Neural cell (in vitro differentiated cells): ENCODE results near the gene RPL22.

Experiments
- EP300 ChIP-seq: fragments of 450-650 bp; conservative IDR thresholded peaks from 2 replicates; pipeline ENCODE4 v1.6.1; 2014; ENCODE audit warnings: antibody characterized with exemption, mild to moderate bottlenecking, moderate library complexity; ENCODE audit not compliant: poor library complexity, severe bottlenecking
- EZH2 ChIP-seq: fragments of 200-600, 300-800 bp; shearing (Covaris generic), sonication (generic); IDR thresholded peaks from 2 replicates; pipeline ENCODE4 v1.6.1; 2014; ENCODE audit warnings: antibody characterized with exemption, low read length, borderline replicate concordance, mild to moderate bottlenecking; ENCODE audit not compliant: insufficient read depth, poor library complexity, severe bottlenecking
- POLR2AphosphoS5 ChIP-seq: IDR thresholded peaks from 2 replicates; pipeline ENCODE4 v1.6.1; 2012
- RAD21 ChIP-seq: fragments of 450-650 bp; conservative IDR thresholded peaks from 2 replicates; pipeline ENCODE4 v1.6.1; 2014; ENCODE audit warnings: antibody characterized with exemption, mild to moderate bottlenecking, moderate library complexity
- TF ChIP-seq, protein P1 (sequence below): fragments of 450-650 bp; IDR thresholded peaks from 2 replicates; pipeline ENCODE4 v1.5.1; 2014; ENCODE audit warnings: antibody characterized with exemption, mild to moderate bottlenecking, moderate library complexity; ENCODE audit not compliant: poor library complexity, severe bottlenecking
- TF ChIP-seq, protein P2 (sequence below): IDR thresholded peaks from 2 replicates; pipeline ENCODE4 v1.6.1; 2012; ENCODE audit warnings: borderline replicate concordance

DNA sequence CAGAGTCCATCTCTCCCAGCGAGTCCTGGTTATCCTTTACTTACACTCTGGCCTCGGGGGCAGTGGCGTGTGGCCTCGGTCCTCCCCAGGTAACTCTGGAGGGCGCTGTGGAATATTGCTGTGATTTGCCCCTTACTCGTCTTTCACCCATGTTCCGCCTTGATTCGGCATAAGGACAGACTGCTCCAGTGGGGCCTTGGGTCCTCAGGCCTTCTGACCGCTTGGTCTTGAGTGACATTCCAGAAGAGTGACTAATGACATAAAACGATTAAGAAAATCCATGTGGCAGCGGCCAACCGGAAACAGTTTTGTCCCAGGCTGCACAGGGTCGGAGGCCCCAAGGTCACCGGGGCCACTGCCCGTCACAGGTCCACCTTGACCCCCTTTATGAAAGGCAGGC lies 25.3 kb upstream of the RPL22 start:
- TF ChIP-seq RAD21 (no peak), EP300 (no peak), EZH2 (no peak), POLR2AphosphoS5 (no peak)
- TF ChIP-seq, protein P1, sequence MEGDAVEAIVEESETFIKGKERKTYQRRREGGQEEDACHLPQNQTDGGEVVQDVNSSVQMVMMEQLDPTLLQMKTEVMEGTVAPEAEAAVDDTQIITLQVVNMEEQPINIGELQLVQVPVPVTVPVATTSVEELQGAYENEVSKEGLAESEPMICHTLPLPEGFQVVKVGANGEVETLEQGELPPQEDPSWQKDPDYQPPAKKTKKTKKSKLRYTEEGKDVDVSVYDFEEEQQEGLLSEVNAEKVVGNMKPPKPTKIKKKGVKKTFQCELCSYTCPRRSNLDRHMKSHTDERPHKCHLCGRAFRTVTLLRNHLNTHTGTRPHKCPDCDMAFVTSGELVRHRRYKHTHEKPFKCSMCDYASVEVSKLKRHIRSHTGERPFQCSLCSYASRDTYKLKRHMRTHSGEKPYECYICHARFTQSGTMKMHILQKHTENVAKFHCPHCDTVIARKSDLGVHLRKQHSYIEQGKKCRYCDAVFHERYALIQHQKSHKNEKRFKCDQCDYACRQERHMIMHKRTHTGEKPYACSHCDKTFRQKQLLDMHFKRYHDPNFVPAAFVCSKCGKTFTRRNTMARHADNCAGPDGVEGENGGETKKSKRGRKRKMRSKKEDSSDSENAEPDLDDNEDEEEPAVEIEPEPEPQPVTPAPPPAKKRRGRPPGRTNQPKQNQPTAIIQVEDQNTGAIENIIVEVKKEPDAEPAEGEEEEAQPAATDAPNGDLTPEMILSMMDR: no peak
- TF ChIP-seq, protein P2, sequence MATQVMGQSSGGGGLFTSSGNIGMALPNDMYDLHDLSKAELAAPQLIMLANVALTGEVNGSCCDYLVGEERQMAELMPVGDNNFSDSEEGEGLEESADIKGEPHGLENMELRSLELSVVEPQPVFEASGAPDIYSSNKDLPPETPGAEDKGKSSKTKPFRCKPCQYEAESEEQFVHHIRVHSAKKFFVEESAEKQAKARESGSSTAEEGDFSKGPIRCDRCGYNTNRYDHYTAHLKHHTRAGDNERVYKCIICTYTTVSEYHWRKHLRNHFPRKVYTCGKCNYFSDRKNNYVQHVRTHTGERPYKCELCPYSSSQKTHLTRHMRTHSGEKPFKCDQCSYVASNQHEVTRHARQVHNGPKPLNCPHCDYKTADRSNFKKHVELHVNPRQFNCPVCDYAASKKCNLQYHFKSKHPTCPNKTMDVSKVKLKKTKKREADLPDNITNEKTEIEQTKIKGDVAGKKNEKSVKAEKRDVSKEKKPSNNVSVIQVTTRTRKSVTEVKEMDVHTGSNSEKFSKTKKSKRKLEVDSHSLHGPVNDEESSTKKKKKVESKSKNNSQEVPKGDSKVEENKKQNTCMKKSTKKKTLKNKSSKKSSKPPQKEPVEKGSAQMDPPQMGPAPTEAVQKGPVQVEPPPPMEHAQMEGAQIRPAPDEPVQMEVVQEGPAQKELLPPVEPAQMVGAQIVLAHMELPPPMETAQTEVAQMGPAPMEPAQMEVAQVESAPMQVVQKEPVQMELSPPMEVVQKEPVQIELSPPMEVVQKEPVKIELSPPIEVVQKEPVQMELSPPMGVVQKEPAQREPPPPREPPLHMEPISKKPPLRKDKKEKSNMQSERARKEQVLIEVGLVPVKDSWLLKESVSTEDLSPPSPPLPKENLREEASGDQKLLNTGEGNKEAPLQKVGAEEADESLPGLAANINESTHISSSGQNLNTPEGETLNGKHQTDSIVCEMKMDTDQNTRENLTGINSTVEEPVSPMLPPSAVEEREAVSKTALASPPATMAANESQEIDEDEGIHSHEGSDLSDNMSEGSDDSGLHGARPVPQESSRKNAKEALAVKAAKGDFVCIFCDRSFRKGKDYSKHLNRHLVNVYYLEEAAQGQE: no peak
